Prostate gland (tissue), 2 donors: ENCODE measurements around the gene ADK. TPM values are rescaled to one million over a fixed set of nuclear protein-coding genes. Genes with fewer than 3 reads are reported as not detected.

Experiments used
- DNase-seq: peaks from one replicate; pipeline ENCODE4 v3.0.0-alpha.2; 2019; ENCODE audit warnings: low spot score
- H3K27ac ChIP-seq, 2 donors: fragments of 200-600 bp; sonication (generic); 2 replicates each; pipeline ENCODE4 v1.5.1; 2017 to 2019
- H3K27me3 ChIP-seq: fragments of 200-600 bp; sonication (generic); replicated peaks from 2 replicates; pipeline ENCODE4 v1.5.1; 2019; ENCODE audit not compliant: insufficient read depth
- H3K36me3 ChIP-seq, 2 donors: fragments of 200-600 bp; sonication (generic); 1 replicate in 1 of 2; 2 replicates in 1 of 2; pipeline versions ENCODE4 v1.5.1 to v1.8.1; 2017 to 2019
- H3K4me1 ChIP-seq: fragments of 200-600 bp; sonication (generic); replicated peaks from 2 replicates; pipeline ENCODE4 v1.5.1; 2019
- H3K4me3 ChIP-seq, 2 donors: fragments of 200-600 bp; sonication (generic); 2 replicates each; pipeline ENCODE4 v1.5.1; 2017 to 2019
- H3K9me3 ChIP-seq: fragments of 200-600 bp; sonication (generic); 2 replicates; pipeline ENCODE4 v1.5.1; 2017
- CTCF ChIP-seq, 4 experiments: fragments of 200-600 bp in 2 of 4; fragments of 450-650 bp in 2 of 4; sonication (generic) in 2 of 4; IDR thresholded peaks; 1 replicate in 3 of 4; 2 replicates in 1 of 4; pipeline ENCODE4 v1.5.1; 2016 to 2019; ENCODE audit warnings: antibody characterized with exemption in 4 of 4, mild to moderate bottlenecking in 2 of 4, moderate library complexity in 2 of 4
- POLR2A ChIP-seq: fragments of 450-650 bp; IDR thresholded peaks from one replicate; pipeline ENCODE4 v1.6.1; 2016; ENCODE audit warnings: antibody characterized with exemption, mild to moderate bottlenecking
- POLR2AphosphoS5 ChIP-seq: sonication (generic); formaldehyde crosslinking; IDR thresholded peaks from one replicate; pipeline ENCODE4 v1.6.1; 2017; ENCODE audit warnings: antibody characterized with exemption
- WGBS: methylation state at CpG from one replicate; pipeline ENCODE4 v1.1.5; 2018; 5-methylcytosine and 5-hydroxymethylcytosine counted together
- intact Hi-C: fragments of 100-400 bp; cut with DNase I; formaldehyde crosslinking; loops from one replicate; pipeline ENCODE4 v1.14.2; 2022
- total RNA-seq, 2 donors: library from RNA; depleted of rRNA; stranded (reverse); fragments of >200 nt; gene quantifications; one replicate each; pipeline ENCODE4 v1.1.0, GENCODE V29; 2016

The ADK gene
- total RNA-seq, 2 donors from 2014 or later, result 34.1 to 42.5 TPM

- Histone ChIP-seq H3K36me3 (no peaks in the 10 kb centered on the region), H3K27ac (no peak overlapping the region), H3K27me3 (no peaks in the 10 kb centered on the region), H3K9me3 (no peaks in the 10 kb centered on the region), H3K4me3 (no peak overlapping the region), H3K4me1 (no peaks in the 10 kb centered on the region)
- WGBS, result 80% methylated on average over 9 of the region's 9 CpGs
- intact Hi-C loops, result no loop called here
- no peak for DNase-seq
- TF ChIP-seq CTCF (IDR thresholded peaks at IDR 0.05) (no peak), POLR2AphosphoS5 (no peak), POLR2A (no peak)
Observed at GRCh38 chr10:74223755-74224529, 72.9 kb downstream of the ADK start.

- 76% methylated on average over 3 of the region's 3 CpGs for WGBS
- Histone ChIP-seq H3K27me3 (no peaks in the 10 kb centered on the region), H3K9me3 (no peaks in the 10 kb centered on the region), H3K27ac (no peak overlapping the region), H3K4me3 (no peak overlapping the region), H3K4me1 (no peaks in the 10 kb centered on the region), H3K36me3 (no peaks in the 10 kb centered on the region)
- intact Hi-C loops, result no loop called here
- DNase-seq, result no peak
- TF ChIP-seq POLR2AphosphoS5, result no peak
- no peak for TF ChIP-seq POLR2A
- TF ChIP-seq CTCF (IDR thresholded peaks at IDR 0.05), result no peak
Observed at GRCh38 chr10:74227697-74228424, 76.8 kb downstream of the ADK start.

GRCh38 chr10:74231375-74231774 lies 80.4 kb downstream of the ADK start:
- 95% methylated on average over 2 of the region's 2 CpGs for WGBS
- no peaks in the 10 kb centered on the region for H3K4me1 ChIP-seq
- no peak for DNase-seq
- intact Hi-C loops, result loop anchor here (10.0 kb wide), 1 partner anchor 107 kb away; no protein-coding TSS in a partner anchor
- no peak overlapping the region for H3K4me3 ChIP-seq
- H3K27me3 ChIP-seq, result no peaks in the 10 kb centered on the region
- TF ChIP-seq POLR2A, result no peak
- no peak overlapping the region for H3K27ac ChIP-seq
- H3K9me3 ChIP-seq, result no peaks in the 10 kb centered on the region
- no peaks in the 10 kb centered on the region for H3K36me3 ChIP-seq

GRCh38 chr10:74233281-74233680 lies 82.3 kb downstream of the ADK start:
- intact Hi-C loops, result loop anchor here (10.0 kb wide), 1 partner anchor 108 kb away; no protein-coding TSS in a partner anchor
- WGBS, result 88% methylated on average over 4 of the region's 4 CpGs

More at GRCh38 chr10:74233281-74233680, 82.3 kb downstream of the ADK start:
- Histone ChIP-seq H3K27me3 (no peaks in the 10 kb centered on the region), H3K9me3 (no peaks in the 10 kb centered on the region), H3K27ac (no peak overlapping the region), H3K4me1 (no peaks in the 10 kb centered on the region), H3K4me3 (no peak overlapping the region), H3K36me3 (no peaks in the 10 kb centered on the region)
- no peak for TF ChIP-seq POLR2A
- TF ChIP-seq POLR2AphosphoS5, result no peak
- no peak for TF ChIP-seq CTCF (IDR thresholded peaks at IDR 0.05)
- no peak for DNase-seq
